ENCODE measurements around the gene GRB10. TPM values are rescaled to one million over a fixed set of nuclear protein-coding genes. Genes with fewer than 3 reads are reported as not detected.

The GRB10 gene
- polyA plus RNA-seq, 5 donors = 33.7 to 45.6 (median 38.6) TPM

DNA sequence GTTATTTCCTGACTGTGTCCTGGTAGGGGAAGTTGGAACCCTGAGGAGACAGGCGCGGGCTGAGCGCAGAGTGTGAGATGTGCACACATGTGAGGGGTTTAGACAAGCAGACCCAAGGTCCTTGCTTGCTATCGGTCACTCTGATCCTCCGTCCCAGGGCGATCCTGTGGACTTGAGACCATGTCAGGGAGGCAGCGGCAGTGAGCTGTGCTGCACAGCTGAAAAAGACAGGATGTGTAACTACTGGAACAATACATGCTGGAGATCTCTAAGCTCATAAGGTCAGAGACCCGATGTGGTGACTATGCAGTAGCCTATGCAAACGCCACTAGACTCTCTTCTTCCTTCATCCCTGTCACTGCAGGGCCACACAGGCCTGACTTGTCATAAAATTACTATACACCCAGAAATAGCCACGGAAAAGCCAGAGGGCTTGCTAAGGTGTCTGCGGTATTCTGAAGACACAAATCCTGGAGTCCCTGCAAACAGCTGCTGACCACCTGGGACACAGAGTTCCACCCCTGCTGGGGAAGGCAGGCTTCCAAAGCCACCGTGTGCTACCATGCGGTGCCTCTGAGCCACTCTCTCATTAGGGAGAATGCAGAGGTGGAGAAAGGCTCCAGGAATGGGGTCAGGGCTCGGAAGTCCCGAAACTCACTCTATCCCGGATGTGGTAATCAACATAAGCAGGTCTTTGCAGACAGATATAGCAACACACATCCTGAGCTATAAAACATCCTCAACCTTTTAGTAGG lies 126.4 kb downstream of the GRB10 start:
- no peak for DNase-seq

DNA sequence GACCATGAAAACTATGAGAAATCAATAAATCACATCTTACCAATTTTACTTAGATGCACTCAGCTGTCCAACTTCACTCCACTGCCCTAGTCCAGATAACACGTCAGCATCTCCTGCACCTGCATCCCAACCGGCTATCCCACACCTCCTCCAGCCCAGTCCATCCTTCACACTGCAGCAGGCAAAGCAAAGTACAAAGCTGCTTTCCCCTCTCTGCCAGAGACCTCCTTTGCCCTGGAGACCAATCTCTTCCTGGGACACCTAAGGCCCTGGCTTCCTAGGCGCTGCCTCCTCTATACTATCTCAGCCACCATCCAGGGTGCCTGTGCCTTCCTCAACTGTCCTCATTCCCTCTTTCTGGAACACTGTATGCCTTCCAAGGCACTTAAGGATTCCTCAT lies 127.2 kb downstream of the GRB10 start:
- DNase-seq = no peak

DNA sequence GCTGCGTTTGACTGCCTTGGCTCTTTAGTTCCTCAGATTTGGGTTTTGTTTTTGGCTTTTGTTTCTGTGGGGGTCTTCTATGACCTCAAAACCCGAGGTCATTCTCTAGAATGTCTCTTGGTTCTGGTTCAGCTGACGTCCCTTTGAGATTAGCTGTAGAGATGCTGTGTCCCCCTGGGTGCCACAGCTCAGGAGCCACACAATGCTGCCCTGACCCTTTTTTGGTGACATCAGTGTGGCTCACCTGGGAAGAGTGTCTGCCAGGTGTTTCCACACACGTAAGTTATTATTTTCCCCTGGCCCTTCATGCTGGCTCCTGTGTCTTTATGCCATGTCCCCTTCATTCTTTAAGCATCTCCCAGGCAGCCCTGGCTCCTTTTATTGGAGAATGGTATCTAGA lies 127.7 kb downstream of the GRB10 start:
- no peak for DNase-seq

DNA sequence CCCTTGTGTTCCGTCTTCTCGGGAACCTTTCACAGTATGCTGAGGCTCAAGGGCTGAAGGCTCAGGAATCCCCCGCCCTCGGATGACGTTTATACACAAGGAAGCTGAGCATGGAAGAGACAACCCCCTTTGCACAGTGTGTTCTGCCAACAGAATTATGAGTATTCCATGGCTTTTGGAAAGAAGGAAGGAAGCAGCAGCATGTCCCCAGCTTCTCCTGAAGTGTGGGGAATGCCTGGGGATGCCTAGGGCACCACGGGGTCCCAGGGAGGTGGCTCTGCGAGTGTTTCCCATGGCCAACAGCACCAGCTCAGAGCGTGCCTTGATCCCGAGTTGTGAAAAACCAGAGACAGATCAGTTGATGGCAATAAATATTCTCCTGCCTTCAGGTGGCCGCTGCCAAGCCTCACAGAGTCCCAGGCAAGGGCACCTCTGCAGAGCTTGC lies 128.7 kb downstream of the GRB10 start:
- DNase-seq = no peak

DNA sequence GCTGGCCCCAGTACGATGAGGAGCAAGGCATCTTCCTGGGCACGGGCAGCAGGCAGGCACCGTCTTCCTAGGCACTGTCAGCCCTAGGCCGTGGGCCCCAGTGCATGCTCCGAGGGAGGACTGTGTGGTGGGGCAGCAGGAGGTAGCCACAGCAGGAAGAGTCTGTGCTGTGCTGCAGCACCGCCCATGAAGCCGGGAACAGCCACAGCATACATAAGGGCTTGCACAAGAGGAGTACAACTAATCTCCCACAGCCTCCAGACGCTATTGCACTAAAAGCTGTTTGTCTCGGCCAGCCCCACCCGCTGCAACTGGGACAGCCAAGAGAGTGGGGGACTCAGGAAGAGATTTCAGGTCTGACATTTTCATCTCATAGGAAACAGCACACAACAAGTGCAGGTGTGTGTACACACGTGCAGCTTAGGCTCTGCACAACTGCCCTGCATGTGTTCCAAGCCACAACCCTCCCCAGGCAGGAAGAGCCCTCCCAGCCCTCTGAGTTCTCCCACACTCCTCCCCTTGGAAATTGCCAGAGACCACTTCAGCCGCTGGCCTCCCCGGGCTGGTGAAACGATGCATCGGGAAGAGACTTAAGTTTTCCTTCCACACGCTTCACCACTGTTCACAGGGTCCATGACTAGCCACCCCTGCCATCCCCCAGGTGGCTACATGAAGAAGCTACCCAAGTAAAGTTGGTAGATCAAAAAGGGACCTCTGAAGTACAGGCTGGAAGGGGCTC lies 129.4 kb downstream of the GRB10 start:
- no peak for DNase-seq

DNA sequence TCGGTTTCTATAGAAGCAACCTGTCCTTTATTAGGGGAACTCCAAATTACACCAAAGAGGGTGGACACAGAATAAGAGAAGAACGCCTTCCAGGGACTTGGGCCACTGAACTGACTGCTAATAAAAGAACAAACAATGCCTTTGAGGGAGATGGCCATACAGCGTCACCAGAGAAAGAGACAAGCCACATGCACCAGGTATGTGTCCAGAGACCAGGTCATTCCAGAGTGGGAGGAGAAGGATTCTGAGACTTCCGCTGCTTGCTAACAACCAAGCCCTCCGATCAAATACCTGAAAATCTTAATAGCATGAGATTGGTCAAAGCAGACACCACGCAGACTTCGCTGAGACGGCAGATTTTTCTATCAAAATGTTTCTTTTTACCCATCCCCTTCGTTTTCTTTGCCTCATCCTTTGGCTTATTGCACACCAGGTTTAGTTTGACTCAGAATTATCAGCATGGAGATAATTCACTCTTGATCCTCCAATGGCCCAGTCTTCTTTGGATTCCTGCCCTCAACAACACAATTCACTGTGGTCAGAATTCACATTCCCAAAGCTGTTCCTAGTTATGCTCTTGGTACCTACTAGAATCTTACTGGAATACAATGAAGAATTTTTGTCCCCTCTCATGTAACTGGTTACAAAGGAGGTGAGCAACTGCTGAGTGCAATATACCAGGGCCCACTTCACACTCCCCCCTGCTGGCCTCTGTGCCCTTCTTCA lies 130.1 kb downstream of the GRB10 start:
- DNase-seq = no peak

DNA sequence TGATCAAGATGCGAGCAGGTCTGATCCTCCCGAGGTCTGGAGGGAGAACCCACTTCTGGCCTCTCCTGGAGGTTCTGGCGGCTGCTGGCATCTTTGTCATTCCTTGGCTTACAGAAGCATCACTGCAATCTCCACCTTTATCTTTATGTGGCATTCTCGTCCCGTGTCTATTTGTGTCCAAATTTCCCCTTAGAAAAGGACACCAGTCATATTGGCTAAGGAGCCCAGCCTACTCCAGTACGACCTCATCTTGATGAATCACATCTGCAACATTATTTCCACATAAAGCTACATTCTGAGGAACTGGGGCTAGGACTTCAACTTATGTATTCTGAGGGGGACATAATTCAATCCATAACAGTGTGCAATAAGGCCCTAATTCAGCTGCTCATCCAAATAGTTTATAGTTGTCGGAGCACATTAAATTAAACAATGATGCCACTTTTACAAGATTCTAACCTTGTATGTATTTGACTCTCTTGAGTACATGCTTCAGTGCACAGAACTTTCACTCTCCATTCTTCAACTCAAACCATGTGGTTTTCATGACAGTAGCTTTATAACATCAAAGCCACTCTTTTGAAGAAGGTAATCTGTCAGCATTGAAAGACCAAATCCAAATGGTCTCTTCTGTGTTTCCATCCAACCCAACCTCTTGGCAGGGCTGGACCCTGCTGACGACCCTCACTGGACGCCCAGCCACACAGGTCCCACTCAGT lies 131.3 kb downstream of the GRB10 start:
- DNase-seq = no peak

DNA sequence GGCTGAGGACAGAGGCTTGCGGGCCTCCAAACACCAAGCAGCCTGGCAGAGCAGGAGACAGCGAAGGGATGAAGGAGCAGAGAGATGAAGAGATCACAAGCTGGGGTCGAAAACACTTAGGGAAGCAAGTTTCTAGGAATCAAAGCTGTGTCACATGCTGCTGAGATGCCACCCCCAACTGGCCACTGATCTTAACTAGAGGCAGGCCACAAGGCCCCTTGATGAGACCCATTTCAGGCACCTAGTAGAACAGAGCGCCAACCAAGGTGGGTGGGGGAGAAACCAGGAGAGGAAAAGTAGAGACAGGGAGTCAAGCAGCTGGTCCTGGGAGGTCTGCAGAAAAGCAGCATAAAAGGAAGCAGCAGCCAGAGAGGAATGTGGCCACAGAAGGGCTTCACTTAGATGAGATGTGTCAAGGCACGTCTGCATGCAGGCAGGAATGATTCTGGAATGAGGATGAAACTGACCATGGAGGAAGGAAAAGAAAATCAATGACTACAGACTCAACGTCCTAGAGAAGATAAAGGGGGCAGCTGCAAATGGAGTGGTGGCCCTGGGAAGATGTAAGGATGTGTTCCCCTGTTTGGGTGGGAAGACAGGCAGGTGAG lies 132.5 kb downstream of the GRB10 start:
- no peak for DNase-seq

DNA sequence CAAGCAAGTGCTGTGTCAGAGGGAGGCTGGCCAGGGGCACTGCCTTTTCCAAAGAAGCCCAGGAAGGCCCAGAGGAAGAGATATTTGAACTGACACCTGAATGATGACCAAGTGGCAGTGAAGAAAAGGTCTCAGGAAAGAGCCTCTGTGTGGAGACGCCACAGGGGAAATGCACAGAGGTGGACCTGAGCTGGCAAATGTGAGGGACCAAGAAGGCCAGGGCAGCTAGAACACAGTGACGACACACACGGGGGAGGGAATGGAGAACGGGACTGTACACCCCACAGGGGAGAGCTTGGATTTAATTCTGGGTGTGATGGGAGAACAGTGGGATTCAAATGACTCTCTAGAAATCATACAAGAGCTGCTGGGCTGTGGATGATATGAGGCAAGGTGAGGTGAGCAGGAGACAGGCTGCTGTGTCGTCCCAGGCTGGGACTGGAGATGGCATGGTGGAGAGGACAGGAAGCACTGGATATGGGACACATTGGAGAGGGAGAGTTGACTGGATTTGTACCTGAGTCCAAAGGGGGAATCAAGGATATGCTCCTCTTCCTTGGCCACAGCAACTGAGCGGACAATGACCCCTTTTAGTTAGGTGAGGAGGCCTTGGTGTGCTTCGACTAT lies 133.3 kb downstream of the GRB10 start:
- no peak for DNase-seq

DNA sequence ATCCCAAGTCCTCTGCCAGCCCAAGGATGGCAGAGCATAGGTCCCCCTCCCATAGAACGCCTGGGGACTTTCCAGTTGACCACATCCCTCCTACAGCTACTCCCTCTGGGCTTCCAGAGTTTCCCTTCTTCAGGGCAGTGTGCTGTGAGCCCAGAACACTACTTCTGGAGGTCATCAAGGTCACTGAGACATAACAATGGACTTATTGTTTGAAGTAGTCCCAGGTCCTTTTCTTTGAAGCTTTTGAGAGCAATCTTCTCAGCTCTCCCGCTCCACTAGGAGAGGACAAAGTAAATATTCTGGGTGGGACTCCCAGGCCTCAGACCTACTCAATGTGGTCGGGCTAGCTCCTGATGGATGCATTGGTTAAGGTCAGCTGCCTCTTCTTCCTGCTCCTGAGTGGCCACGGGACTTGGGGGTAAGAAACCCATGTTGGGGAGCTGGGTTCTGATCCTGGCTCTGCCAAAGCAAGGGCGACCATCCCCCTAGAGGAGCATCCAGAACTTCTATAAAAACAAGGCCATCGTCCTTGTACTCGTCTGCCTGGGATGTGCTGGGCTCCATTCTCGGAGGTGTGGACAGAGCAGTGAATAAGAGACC lies 134.0 kb downstream of the GRB10 start:
- no peak for DNase-seq

DNA sequence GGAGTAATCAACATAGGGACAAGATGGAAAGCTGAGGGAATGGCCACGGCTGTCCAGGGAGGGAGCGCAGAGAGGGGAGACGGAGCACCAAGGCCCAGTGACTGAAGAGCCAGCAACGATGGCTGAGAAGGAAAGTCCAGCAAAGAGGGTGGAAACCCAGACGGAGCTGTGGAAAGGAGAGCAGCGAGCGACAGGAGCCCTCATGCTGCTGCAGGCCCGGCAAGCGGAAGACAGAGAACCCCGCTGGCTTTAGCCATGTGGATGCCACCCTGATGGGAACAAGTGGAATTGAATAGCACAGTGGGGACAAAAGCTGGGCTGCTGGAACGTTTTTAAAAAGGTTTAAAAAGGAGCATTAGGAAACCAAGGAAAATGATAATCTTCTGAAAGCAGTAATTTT lies 134.6 kb downstream of the GRB10 start:
- no peak for DNase-seq

DNA sequence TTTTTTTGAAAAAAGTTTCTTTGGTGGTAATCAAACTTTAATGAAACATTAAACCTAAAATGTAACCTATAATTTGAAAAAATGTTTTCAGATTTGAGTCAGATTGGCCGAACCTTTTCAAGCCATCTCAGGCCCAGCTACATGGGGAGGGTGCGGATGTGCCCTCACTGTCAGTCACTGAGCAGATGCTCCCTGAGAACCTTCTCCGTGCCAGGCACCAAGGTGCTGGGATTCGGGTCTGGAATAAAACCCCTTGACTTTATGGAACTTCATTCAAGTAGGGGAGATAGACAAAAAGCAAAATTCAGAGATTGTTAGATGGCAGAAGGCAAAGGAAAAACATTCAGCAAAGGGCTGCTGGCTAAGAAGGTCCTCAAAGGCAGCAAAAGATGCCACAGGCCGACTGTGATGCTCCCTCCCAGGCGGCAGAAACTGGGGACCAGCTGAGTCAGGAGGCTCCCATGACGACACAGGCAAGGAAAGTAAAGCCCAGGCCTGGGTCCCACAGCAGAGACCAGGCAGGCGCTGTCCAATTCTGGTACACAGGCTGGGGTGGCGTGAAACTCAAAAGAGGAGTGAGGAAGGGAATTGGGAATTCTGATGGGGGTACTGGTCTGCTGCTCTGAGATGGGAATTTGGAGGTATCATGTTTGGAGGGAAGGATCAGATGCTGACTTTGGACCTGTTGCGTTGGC lies 135.3 kb downstream of the GRB10 start:
- no peak for DNase-seq

DNA sequence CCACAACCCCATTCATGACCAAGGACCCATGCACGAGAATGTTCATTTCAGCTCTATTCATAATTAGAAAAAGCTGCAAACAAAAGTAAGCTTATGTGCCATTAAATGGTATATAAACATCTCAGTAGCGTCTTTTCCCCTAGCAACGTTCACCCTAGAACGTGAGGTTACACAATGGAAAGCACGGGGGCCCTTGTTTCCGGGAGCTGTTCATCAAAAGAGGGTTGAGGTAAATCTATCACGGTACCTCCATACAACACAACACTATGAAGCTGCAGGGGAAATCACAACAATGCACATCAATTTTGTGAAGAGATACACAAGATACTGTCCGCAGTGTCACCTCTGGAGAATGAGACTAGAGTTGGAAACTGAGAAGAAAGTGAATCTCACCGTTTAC lies 136.6 kb downstream of the GRB10 start:
- DNase-seq = no peak

DNA sequence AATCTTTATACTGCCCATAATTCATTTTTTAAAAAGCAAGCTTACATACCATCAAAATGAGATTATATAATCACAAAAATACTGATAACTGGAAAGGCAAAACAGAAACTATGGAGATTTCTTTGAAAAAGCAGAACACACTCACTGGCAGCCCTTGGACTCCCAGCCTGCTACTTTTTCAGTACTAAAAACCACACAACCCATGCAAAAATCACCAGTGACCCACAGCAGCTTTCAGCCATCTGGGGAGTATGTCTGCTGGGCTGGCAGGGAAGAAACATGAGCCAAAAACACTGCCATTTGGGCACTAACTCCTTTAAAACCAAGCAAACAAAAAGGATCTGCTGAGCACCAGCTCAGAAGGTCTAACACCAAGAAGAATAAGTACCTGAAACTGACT lies 137.5 kb downstream of the GRB10 start:
- DNase-seq = no peak

DNA sequence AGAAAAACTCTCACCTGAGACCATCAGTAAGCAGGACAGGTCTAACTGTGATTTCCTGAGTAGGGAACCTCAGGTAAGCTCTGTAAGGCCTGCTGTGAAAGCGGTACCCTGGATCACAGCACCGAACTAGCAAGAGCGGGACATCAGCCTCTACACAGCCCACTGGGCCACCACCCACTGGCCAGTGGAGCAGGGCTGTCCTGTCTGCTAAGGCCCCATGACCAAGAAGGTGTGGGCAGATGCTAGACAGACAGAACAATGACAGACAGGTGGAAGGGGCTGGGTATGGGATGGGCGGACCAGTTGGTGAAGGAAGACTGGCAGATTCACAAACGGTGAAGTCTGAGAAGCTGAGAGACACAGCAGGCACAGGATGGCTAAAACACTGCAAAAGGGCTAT lies 138.1 kb downstream of the GRB10 start:
- DNase-seq = no peak

DNA sequence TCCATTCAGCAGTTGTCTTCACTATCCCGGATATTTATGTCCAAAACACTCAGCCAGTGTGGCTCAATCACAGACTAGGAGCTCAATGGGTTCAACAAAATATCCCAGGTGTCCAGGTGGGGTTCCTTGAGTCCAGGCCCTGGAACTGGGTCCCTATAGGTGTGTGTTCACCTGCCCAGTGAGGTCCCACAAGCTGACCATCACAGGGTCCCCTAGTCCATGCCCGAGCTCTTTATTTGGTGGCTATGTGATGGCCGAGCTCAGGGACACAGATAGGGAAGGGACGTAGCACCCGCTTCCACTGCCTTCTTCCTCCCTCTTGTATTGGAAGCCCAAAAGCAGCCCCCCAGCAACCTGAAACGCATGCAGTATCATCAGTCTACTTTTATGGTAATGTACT lies 138.6 kb downstream of the GRB10 start:
- DNase-seq = no peak

DNA sequence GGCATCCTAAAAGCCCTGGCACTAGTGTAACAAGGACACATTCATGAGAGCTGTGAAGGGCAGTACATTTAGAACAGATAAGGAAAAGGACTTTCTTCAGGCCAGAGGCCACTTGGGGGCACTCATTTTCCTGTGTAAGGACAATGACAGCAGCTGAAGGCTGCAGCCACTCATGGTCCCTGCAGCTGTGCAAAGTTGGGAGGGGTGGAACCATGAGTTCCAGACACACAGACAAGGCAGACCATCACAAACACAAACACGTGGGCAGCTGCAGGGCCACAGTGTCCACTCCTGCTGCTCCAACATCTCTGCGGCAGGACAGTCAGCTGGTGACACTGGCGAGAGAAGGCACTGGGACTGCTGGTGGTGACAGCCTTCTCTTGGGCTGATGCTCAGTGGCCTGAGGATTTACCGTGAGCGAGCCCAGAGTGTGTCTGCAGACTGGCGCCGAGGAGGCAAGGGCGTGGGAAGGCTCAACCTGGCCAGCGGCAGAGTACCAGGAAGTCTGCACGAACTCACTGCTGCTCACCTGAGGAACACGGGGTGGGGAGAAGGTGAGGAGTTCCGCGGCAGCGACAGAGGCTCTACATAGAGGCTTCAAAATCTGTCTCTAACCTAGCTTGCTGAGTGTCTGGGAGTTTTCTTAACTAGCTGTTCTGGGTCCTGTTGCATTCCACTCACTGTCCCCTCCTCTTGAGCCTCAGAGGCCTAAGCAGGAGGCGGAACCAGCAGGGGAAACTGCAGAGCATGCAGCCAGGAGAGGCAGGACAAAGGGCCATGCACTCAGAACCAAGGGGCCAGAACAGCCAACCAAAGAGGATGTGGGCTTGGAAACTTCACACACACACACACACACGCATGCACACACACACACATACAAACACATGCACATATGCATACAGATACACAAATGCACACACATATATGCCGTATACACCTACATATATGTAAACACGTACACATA lies 141.0 kb downstream of the GRB10 start:
- DNase-seq = no peak

DNA sequence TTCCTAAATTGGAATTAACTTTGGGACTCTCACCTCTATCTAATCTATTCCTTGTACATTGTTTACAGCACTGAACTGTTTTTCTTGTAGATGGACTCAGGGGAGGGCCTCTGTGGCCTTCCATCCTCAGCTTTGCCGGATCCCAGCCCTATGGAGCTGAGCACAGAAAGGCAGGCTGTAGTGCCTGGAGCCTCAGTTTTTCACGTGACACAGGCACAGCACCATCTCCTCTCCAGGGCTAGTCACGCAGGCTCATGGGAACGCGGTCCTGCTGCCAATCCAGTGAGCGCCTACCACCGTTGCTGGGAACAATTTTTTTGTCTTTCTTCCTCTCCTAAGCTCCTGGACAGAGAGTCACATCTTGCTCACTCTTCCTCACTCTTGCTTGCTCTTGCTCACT lies 141.9 kb downstream of the GRB10 start:
- DNase-seq = no peak

DNA sequence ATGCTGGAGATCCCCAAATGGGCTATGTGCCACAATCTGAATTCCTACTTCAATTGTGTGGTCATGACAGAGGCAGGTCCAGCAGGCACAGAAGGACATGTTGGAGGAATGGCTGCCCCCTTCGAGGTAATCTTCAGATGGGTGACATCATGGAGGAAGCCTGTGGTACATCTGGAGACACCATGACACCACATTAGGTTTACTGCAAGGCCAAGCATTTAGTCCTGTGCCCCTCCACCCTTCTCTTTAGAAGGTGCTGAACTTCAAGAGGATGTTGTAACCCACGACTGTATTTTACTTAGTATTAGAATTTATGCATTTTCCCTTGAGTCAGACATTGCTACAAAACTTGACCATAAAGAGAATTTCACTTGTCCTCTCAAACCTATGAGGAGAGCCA lies 142.4 kb downstream of the GRB10 start:
- no peak for DNase-seq

All from right lung (tissue), 5 donors.